Measurements from ENCODE around the gene TDRD3. TPM values are rescaled to one million over a fixed set of nuclear protein-coding genes. Genes with fewer than 3 reads are reported as not detected.
A peak's percentile ranks its signal among the peaks of the same experiment; 100 is the strongest.

Gene TDRD3
- total RNA-seq, 1 donor from 2014 or later: 22.5 TPM

- ChIA-PET CTCF (interaction anchor here (1.5 to 1.9 kb wide), 3 partner anchors 9 to 18 kb away, joined by 3 to 9 read pairs (median 6); no protein-coding TSS in a partner anchor), POLR2A (no interaction called here)
- intact Hi-C loops (cut with micrococcal nuclease): no loop called here
- Mint-ChIP-seq H3K27ac (no peak overlapping the region), H3K9me3 (no peaks in the 10 kb centered on the region), H3K4me3 (no peak overlapping the region), H3K27me3 (no peaks in the 10 kb centered on the region), H3K36me3 (ENCODE audit: low read depth) (peaks cover 10% of the 10 kb centered on the region), H3K4me1 (no peaks in the 10 kb centered on the region)
- peak; percentile 63 for TF ChIP-seq CTCF (IDR thresholded peaks at IDR 0.05)
- no peak for DNase-seq
- no peak for ATAC-seq (ENCODE audit: low read depth)
Measured at GRCh38 chr13:60448907-60449510, 52.0 kb downstream of the TDRD3 start.

- POLR2A ChIA-PET: no interaction called here
- no peaks in the 10 kb centered on the region for H3K9me3 Mint-ChIP-seq
- H3K4me3 Mint-ChIP-seq: no peak overlapping the region
- H3K36me3 Mint-ChIP-seq (ENCODE audit: low read depth): peaks cover 10% of the 10 kb centered on the region
- CTCF ChIA-PET: interaction anchor here (0.7 kb wide), 1 partner anchor 13 kb away, joined by 4 read pairs; no protein-coding TSS in a partner anchor
- ATAC-seq (ENCODE audit: low read depth) (no peak), DNase-seq (no peak)
- H3K4me1 Mint-ChIP-seq: no peaks in the 10 kb centered on the region
- H3K27me3 Mint-ChIP-seq: no peaks in the 10 kb centered on the region
- TF ChIP-seq CTCF (IDR thresholded peaks at IDR 0.05): no peak
- no peak overlapping the region for H3K27ac Mint-ChIP-seq
- intact Hi-C loops (cut with micrococcal nuclease): no loop called here
Measured at GRCh38 chr13:60453490-60453889, 56.5 kb downstream of the TDRD3 start.

- no peak overlapping the region for H3K4me3 Mint-ChIP-seq
- CTCF ChIA-PET: interaction anchor here (0.6 kb wide), 1 partner anchor 13 kb away, joined by 3 read pairs; no protein-coding TSS in a partner anchor
- H3K27ac Mint-ChIP-seq: no peak overlapping the region
- ATAC-seq (ENCODE audit: low read depth): no peak
- H3K36me3 Mint-ChIP-seq (ENCODE audit: low read depth): peaks cover 11% of the 10 kb centered on the region
- H3K4me1 Mint-ChIP-seq: no peaks in the 10 kb centered on the region
- DNase-seq: no peak
- H3K9me3 Mint-ChIP-seq: no peaks in the 10 kb centered on the region
- H3K27me3 Mint-ChIP-seq: no peaks in the 10 kb centered on the region
- POLR2A ChIA-PET: no interaction called here
- intact Hi-C loops (cut with micrococcal nuclease): no loop called here
- no peak for TF ChIP-seq CTCF (IDR thresholded peaks at IDR 0.05)
Measured at GRCh38 chr13:60454425-60454824, 57.4 kb downstream of the TDRD3 start.

- H3K36me3 Mint-ChIP-seq (ENCODE audit: low read depth): peaks cover 48% of the 10 kb centered on the region
- DNase-seq (no peak), ATAC-seq (ENCODE audit: low read depth) (no peak)
- no peak overlapping the region for H3K4me3 Mint-ChIP-seq
- H3K4me1 Mint-ChIP-seq: no peaks in the 10 kb centered on the region
- H3K9me3 Mint-ChIP-seq: no peaks in the 10 kb centered on the region
- no peak for TF ChIP-seq CTCF (IDR thresholded peaks at IDR 0.05)
- no peaks in the 10 kb centered on the region for H3K27me3 Mint-ChIP-seq
- intact Hi-C loops (cut with micrococcal nuclease): no loop called here
- POLR2A ChIA-PET: no interaction called here
- H3K27ac Mint-ChIP-seq: no peak overlapping the region
- CTCF ChIA-PET: no interaction called here
Measured at GRCh38 chr13:60463787-60464186, 66.8 kb downstream of the TDRD3 start.

- Mint-ChIP-seq H3K27ac (no peak overlapping the region), H3K4me1 (no peaks in the 10 kb centered on the region), H3K27me3 (no peaks in the 10 kb centered on the region), H3K4me3 (no peak overlapping the region), H3K36me3 (ENCODE audit: low read depth) (peaks cover 49% of the 10 kb centered on the region), H3K9me3 (no peaks in the 10 kb centered on the region)
- DNase-seq: no peak
- ATAC-seq (ENCODE audit: low read depth): no peak
- ChIA-PET CTCF (interaction anchor here (0.7 to 0.8 kb wide), 2 partner anchors 13 to 18 kb away, joined by 3 read pairs; no protein-coding TSS in a partner anchor), POLR2A (no interaction called here)
- no peak for TF ChIP-seq CTCF (IDR thresholded peaks at IDR 0.05)
- intact Hi-C loops (cut with micrococcal nuclease): no loop called here
Measured at GRCh38 chr13:60467098-60467497, 70.1 kb downstream of the TDRD3 start.

Measured in activated B cell treated with CpG ODN at 0.5 μM for 24 hours (primary cell).